DMS79 treated with DMSO at 0.1 percent for 48 hours (cell line): Measurements from ENCODE around the gene DIPK1B.

Experiments
- DNase-seq: peaks from one replicate; lab custom pipeline; 2025; lab: John Stamatoyannopoulos, UW

Gene DIPK1B

GRCh38 chr9:136673088-136673974, 39.0 kb upstream of the DIPK1B start:
- no peak for DNase-seq

- no peak for DNase-seq
These were observed 38.2 kb upstream of the DIPK1B start for GRCh38 chr9:136673975-136674785.

GRCh38 chr9:136674786-136675349, 37.5 kb upstream of the DIPK1B start:
- DNase-seq: no peak

DNA sequence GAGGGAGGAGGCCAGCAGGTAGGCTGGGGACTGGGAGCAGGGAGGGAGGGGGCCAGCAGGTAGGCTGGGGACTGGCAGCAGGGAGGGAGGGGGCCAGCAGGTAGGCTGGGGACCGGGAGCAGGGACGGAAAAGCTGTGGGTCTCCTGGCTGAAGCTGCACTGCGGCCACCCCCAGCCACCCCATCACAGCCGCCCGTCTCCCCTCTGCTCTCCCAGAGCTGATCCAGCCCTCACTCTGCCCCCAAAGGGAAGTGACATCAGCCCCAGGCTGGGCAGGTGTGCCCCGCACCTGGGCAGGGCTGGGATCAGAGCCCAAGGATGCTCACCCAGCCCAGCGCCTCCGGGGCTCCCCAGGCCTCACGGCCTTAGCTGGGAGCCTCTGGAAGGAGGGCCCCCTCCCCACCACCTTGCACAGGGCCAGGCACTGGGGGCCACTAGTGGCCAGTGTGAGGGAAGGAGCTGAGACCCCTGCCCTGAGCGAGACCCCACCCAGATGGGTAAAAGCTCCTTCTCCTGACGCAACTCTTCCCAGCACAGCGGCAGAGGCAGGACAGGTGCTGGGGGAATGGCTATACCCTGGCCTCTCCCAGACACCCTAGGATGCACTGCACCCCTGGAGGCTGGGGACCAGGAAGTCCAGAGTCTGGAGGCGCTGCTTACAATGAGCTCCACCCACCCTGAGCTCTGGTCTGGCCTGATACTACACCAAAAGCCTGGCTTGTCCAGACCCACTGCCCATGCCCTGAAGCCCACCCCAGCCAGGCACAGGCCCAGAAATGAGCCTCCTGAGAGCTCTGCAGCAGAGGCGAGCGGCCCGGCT, 36.7 kb upstream of the DIPK1B start:
- DNase-seq: no peak

DNA sequence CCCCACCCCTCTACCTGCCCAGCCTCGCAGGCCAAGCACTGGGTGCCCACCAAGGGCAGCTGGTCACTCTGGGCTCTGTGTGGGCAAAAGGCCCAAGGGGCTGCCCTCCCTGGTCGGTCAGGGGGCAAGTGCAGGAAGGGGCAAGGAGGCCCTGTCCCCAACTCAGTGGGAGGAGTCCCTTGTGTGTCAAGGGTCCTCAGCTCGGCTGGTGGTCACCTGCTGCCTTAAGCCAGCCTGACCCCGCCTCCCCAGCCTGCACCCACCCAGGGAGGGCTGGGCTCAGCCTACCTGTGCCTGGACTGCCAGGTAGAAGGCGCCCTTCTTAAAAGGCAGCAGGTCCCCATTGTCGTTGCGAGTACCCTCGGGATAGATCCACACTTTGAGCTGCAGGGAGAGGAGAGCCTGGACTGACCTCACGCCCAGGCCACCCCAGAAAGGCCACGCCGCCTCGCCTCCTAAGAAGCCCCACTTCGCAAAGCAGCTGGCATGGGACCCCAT, 36.0 kb upstream of the DIPK1B start:
- no peak for DNase-seq

- no peak for DNase-seq
These were observed 35.3 kb upstream of the DIPK1B start for GRCh38 chr9:136676920-136677686.

DNA sequence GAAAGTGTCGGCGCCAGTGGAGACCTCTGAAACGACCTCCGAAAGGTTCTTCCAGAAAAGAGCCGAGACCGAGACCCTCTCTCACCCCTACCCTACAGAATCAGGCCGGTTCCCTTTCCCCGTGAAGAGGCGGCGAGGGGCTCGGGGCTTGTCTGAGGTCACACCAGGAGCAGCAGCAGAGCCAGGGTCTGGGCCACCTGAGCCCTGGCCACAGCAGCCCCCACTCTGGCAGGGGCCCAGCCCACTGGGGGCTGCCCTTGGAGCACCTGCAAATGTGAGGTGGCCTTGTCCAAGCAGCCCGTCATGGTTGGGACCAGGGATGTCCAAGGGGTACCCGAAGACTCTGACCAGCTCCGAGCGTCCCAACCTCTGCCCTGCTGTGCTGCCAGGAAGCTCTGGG, 34.3 kb upstream of the DIPK1B start:
- no peak for DNase-seq

DNA sequence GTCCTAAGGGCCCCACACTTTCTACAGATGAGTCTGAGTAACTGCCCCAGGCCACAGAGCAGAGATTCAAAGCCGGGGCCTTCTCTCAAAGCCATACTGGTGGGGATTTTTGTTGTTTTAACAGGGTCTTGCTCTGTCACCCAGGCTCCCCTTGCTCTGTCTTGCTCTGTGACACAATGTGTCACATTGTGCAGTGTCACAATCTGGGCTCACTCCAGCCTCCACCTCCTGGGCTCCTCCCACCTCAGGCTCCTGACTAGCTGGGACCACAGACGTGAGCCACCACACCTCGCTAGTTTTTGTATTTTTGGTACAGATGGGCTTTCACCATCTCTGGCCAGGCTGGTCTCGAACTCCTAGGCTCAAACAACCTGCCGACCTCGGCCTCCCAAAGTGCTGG, 33.7 kb upstream of the DIPK1B start:
- DNase-seq: no peak

DNA sequence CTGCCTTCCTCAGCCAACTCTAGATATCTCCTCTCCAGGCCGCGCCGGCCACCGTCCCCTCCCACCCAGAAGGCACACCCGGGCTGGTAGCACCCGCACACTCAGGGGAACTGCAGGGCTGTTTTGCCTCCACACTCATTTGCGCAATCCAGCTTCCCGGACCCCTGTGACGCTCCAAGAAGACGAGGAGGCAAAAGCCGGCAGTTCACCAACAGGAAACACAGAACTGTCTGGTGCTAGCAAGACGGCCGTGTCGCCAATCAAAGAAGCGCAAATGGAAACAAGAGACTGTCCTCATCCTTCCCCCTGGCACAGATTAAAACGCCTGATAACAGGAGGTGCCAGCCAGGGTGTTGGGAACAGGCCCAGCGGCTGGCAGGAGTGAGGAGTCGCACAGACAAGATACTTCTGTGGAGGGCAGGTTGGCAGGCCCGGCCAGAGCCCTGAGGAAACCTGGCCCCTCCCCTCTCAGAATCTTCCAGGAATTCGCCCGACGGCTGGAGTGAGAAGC, 32.9 kb upstream of the DIPK1B start:
- no peak for DNase-seq

GRCh38 chr9:136681029-136681428, 31.3 kb upstream of the DIPK1B start:
- no peak for DNase-seq

GRCh38 chr9:136681945-136682699, 30.2 kb upstream of the DIPK1B start:
- no peak for DNase-seq

DNA sequence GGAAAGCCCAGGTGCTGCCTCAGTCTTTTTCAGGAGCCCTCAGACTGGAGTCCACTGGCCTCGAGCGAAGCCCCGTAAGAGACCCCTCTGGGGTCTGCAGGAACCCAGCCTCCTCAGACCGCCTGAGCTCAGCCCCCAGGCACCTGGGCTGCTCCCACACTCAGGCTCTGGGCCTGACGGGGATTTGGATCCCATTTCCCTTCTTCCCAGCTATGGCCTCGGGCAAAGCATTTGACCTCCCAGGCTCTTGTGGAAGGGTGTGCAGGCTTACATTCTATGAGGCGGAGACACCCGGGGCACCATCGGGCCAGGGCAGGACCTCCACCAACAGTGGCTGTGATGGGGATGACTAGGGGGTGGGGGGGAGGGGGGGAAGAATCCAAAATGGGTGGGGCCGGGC, 29.7 kb upstream of the DIPK1B start:
- no peak for DNase-seq

- DNase-seq: no peak
These were observed 29.1 kb upstream of the DIPK1B start for GRCh38 chr9:136683173-136683745.

- DNase-seq: no peak
These were observed 28.6 kb upstream of the DIPK1B start for GRCh38 chr9:136683755-136684154.

GRCh38 chr9:136684339-136684738, 28.0 kb upstream of the DIPK1B start:
- no peak for DNase-seq

DNA sequence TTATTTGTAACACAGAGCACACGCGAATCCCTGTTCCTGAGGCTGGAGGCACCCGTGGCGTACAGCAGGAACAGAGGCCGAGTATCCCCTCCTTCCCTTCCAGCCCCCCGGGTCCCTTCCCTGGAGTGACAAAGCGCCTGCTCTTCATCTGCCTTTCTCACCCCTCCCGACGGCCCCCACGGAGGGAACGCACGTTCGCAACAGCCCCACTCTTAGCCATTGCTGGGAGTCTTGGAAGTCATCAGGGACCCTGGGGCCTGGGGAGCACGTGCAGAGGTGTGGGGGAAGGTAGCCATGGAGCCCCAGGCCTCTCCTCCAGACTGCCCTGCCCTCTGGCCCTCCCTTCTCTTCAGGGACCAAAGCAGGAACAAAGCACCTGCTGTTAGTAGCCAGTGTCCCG, 27.6 kb upstream of the DIPK1B start:
- DNase-seq: no peak

DNA sequence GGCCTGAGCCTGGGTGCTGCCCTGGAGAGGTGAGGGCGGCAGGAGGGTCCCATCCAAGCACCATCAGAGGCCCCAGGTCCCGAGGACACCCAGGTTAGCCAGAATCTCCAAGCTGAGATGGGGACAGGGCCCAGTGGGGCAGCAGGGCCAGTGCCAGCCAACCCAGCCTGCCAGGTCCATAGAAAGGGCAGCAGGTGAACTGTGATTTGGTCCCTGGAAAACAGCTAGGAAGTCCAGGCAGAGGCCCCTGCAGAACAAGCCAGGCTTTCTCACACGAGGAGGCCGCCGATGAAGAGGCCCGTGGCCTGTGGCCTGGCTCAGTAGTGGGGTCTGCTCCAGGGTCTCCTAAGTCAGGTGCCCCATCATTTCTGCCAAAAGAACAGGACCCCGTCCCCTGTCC, 27.2 kb upstream of the DIPK1B start:
- DNase-seq: no peak

DNA sequence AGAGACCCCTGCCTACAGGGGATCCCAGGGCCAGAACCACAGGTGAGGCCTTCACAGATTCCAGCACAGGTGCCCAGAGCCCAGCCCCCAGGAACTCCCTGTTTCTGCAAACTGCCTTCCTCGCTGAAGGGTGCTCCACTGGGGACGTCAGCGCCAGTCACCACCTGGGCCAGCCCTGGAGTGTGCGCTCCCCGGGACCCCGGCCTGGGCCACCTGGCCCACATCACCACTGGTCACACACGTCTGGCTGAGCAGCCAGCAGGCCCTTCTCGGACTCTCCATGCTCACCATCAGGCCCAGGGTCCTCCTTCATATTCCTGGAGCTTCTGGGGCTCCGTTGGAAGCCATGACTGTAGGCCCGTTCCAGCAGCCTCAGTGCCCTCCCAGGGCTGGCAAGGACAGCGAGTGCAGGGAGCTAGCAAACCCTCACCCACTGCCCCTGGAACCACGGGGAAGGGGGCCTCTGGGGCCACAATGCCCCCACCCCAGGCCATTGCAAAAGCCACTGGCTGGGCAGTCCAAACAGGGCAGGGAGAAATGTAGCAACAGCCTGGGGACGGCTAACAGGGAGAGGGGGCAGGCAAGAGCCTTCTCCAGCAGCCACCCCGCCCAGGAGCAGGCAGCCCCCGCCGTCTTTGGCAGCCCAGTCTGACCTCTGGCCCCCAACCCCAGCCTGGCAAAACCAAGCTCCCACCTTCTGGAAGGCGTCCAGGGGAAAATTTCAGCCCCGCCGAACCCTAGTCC, 26.4 kb upstream of the DIPK1B start:
- DNase-seq: no peak

DNA sequence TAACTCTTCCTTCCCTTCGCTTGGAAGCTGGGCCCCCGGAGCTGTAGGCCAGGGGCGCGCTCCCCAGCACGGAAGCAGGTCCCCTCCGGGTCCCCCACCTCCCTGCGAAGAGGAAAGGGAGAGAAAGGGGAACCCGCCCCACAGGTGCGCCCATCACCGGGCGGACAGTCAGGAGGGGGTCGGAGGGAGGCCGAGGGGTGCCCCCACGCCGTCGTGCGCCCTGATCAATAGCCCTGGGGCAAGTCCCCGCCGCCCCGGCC, 25.9 kb upstream of the DIPK1B start:
- no peak for DNase-seq
